Peyer's patch (tissue), 4 donors: ENCODE measurements around the gene PPFIA3. TPM values are rescaled to one million over a fixed set of nuclear protein-coding genes. Genes with fewer than 3 reads are reported as not detected.

Source experiments
- DNase-seq, 3 donors: peaks; one replicate each; pipeline ENCODE4 v3.0.0-alpha.2; 2017 to 2019
- H3K27ac ChIP-seq, 4 donors: fragments of 200-600 bp; sonication (generic); one replicate each; pipeline ENCODE4 v1.5.1; 2016 to 2019
- H3K27me3 ChIP-seq, 2 donors: fragments of 200-600 bp; sonication (generic); one replicate each; pipeline ENCODE4 v1.5.1; 2019
- H3K36me3 ChIP-seq, 3 donors: fragments of 200-600 bp; sonication (generic); one replicate each; pipeline ENCODE4 v1.5.1; 2016 to 2019
- H3K4me1 ChIP-seq, 4 donors: fragments of 200-600 bp; sonication (generic); one replicate each; pipeline ENCODE4 v1.5.1; 2016 to 2019
- H3K4me3 ChIP-seq, 4 donors: fragments of 200-600 bp; sonication (generic); 1 replicate in 3 of 4; 2 replicates in 1 of 4; pipeline ENCODE4 v1.5.1; 2016 to 2019; ENCODE audit warnings: mild to moderate bottlenecking in 1 of 4
- H3K9me3 ChIP-seq, 4 donors: fragments of 200-600 bp; sonication (generic); one replicate each; pipeline ENCODE4 v1.5.1; 2016 to 2019; ENCODE audit warnings: mild to moderate bottlenecking in 1 of 4
- CTCF ChIP-seq, 6 experiments: fragments of 450-650 bp in 4 of 6; fragments of 200-600 bp in 2 of 6; sonication (generic) in 1 of 6; IDR thresholded peaks; one replicate each; pipeline ENCODE4 v1.5.1; 2017 to 2019; ENCODE audit warnings: antibody characterized with exemption in 6 of 6, mild to moderate bottlenecking in 3 of 6, moderate library complexity in 1 of 6
- POLR2A ChIP-seq, 2 donors: fragments of 450-650 bp; IDR thresholded peaks; one replicate each; pipeline ENCODE4 v1.5.1; 2017; ENCODE audit warnings: antibody characterized with exemption in 2 of 2, mild to moderate bottlenecking in 2 of 2, moderate library complexity in 2 of 2
- total RNA-seq, 4 donors: library from RNA; depleted of rRNA; stranded (reverse); fragments of >200 nt; gene quantifications; one replicate each; pipeline ENCODE4 v1.1.0, GENCODE V29; 2016

The PPFIA3 gene
- total RNA-seq, 4 donors from 2014 or later: 12.7 to 24.8 (median 16.4) TPM

DNA sequence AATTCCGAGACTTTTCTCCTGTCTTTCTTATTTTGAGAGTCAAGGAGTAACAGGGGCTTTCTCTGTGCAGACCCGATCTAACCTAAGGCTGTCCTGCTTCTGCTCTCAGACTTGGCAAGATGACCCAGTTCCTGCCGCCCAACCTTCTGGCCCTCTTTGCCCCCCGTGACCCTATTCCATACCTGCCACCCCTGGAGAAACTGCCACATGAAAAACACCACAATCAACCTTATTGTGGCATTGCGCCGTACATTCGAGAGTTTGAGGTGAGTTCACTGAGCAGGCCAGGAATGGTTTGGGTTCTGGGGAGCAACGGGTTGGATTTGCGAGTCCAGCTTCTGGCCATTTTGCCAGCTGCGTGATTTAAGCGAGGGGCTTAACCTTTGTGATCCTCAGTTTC, 33.0 kb upstream of the PPFIA3 start:
- H3K27me3 ChIP-seq: no peaks in the 10 kb centered on the region
- peaks cover 0 to 29% (median 5%) of the 10 kb centered on the region in 4 donors for H3K4me1 ChIP-seq
- no peaks in the 10 kb centered on the region for H3K9me3 ChIP-seq
- H3K36me3 ChIP-seq: peaks cover 0 to 22% (median 0%) of the 10 kb centered on the region in 3 donors
- TF ChIP-seq POLR2A (IDR thresholded peaks at IDR 0.05): no peak
- TF ChIP-seq CTCF (IDR thresholded peaks at IDR 0.05): no peak
- H3K4me3 ChIP-seq: peak overlapping the region; percentile 82 to 96 (median 91)
- no peak for DNase-seq
- H3K27ac ChIP-seq: peak overlapping the region in 1 of 4 donors; percentile 82

DNA sequence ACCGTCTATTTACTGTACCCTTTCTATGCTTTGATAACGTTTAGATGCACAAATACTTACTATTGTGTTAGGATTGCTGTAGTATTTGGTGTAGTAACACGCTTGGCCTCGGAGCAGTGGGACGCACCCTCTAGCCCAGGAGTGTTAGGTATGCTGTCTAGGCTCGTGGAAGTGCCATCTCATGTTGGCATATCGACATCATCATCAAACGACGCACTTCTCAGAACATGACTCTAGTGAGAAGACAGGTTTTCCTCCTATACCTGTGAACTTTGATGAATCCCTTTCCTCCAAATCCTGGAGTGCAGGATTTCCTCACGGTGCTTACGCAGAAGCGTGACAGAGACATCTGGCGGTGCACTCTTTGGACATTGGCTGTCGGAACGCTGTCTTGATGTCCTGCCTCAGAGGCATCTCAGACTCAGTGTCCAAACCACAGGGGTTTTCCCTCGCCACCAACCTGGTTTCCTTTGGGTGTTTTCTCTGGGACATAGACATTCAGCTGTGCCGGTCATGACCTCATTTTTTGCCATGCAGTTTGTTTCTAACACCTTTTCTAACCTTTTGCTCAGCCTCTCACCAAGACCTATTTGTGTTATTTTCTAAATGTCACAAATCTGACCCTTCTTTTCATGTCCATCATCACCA, 27.8 kb upstream of the PPFIA3 start:
- H3K9me3 ChIP-seq: no peaks in the 10 kb centered on the region
- H3K27me3 ChIP-seq: no peaks in the 10 kb centered on the region
- peaks cover 0 to 74% (median 0%) of the 10 kb centered on the region in 3 donors for H3K36me3 ChIP-seq
- peaks cover 0 to 18% (median under 1%) of the 10 kb centered on the region in 4 donors for H3K4me1 ChIP-seq
- no peak overlapping the region for H3K27ac ChIP-seq
- no peak for DNase-seq
- H3K4me3 ChIP-seq: no peak overlapping the region
- TF ChIP-seq CTCF (IDR thresholded peaks at IDR 0.05) (no peak), POLR2A (IDR thresholded peaks at IDR 0.05) (no peak)

GRCh38 chr19:49092686-49093085, 26.7 kb upstream of the PPFIA3 start:
- no peak for DNase-seq
- H3K4me1 ChIP-seq: peaks cover 0 to 6% (median 0%) of the 10 kb centered on the region in 4 donors
- H3K9me3 ChIP-seq: no peaks in the 10 kb centered on the region
- TF ChIP-seq POLR2A (IDR thresholded peaks at IDR 0.05): no peak
- no peak for TF ChIP-seq CTCF (IDR thresholded peaks at IDR 0.05)
- no peak overlapping the region for H3K27ac ChIP-seq
- H3K36me3 ChIP-seq: peaks cover 0 to 85% (median 0%) of the 10 kb centered on the region in 3 donors
- H3K4me3 ChIP-seq: no peak overlapping the region
- H3K27me3 ChIP-seq: no peaks in the 10 kb centered on the region

DNA sequence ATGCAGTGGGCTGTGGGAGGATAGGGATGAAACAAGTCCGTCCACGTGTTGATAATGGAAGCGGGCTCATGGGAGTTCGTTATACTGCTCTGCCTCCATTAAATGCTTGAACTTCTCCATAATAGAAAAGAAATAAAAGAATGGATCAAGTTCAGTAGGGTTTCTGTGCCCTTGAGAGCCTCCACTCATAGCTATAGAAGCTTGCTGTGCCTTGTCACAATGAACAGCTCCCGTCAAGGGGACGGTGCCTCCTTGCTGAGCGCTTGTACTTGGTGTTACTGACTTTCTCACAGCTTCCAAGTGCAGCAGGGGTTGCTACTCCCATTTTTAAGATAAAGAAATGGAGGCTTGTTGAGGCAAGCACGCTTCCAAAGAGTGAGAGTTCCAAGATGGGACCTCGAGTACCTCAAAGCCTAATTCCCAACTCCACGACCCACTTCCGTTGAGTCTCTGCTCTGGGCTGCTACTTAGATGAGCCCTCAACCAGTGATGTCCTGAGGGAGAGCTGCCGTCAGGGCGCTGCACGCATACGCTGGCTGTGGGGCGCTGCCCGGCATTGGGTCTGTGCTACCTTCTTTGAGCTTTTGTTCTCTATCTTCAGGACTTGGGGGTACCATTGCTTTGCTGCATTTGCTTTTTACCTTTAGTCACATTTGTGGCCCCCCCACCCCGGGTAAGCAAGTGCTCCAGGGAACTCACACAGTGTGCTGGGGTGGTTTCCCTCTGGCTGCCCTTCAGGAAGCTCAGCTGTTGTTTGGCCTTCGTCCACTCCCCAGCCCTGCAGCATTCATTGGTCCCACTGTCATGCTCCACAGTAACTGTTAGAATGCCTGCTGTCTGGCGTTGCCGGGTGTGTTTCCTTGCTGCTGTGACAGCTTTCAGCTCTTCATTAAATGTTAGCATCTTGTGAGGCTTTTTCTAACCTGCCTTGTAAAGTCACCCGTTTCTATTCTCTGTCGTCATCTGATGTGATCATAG, 24.6 kb upstream of the PPFIA3 start:
- H3K27ac ChIP-seq: no peak overlapping the region

More for the DNA sequence above, 24.6 kb upstream of the PPFIA3 start:
- H3K4me1 ChIP-seq: no peaks in the 10 kb centered on the region
- no peak for TF ChIP-seq CTCF (IDR thresholded peaks at IDR 0.05)
- no peak for TF ChIP-seq POLR2A (IDR thresholded peaks at IDR 0.05)
- H3K4me3 ChIP-seq: no peak overlapping the region
- DNase-seq: no peak
- H3K36me3 ChIP-seq: peaks cover 0 to 100% (median 4%) of the 10 kb centered on the region in 3 donors
- no peaks in the 10 kb centered on the region for H3K27me3 ChIP-seq
- H3K9me3 ChIP-seq: no peaks in the 10 kb centered on the region
